Activated naive CD4-positive, alpha-beta T cell treated with anti-CD3 and anti-CD28 coated beads for 36 hours (primary cell): Measurements from ENCODE around the gene CA5A. TPM values are rescaled to one million over a fixed set of nuclear protein-coding genes. Genes with fewer than 3 reads are reported as not detected.
"Not testable (repeated sequence)": the region's sequence is repeated elsewhere in the genome, so short reads cannot be mapped to it uniquely, and the experiment has no call there.

Source experiments
- CTCF ChIA-PET: fragments of 350-600 bp; sonication (Branson Sonifier 250); formaldehyde crosslinking; loops from one replicate; lab custom pipeline; 2021; ENCODE audit warnings: antibody characterized with exemption; lab: Charles Lee
- DNase-seq: peaks from one replicate; pipeline ENCODE4 v3.0.0-alpha.2; 2020
- H3K27ac Mint-ChIP-seq: one replicate; pipeline ENCODE4 v1.8.0; 2021; ENCODE audit warnings: mild to moderate bottlenecking, mixed read lengths
- H3K27me3 Mint-ChIP-seq: one replicate; pipeline ENCODE4 v1.8.0; 2021; ENCODE audit warnings: low read depth, mixed read lengths
- H3K36me3 Mint-ChIP-seq: one replicate; pipeline ENCODE4 v1.8.0; 2021; ENCODE audit warnings: low read depth, mixed read lengths
- H3K4me1 Mint-ChIP-seq: one replicate; pipeline ENCODE4 v1.8.0; 2021; ENCODE audit warnings: low read depth, mixed read lengths
- H3K4me3 Mint-ChIP-seq: one replicate; pipeline ENCODE4 v1.8.0; 2021; ENCODE audit warnings: mild to moderate bottlenecking, moderate library complexity, mixed read lengths
- H3K9me3 Mint-ChIP-seq: one replicate; pipeline ENCODE4 v1.8.0; 2021; ENCODE audit warnings: mixed read lengths
- intact Hi-C: fragments of 100-400 bp; cut with micrococcal nuclease; formaldehyde crosslinking; loops from one replicate; pipeline ENCODE4 v1.15.1; 2023
- total RNA-seq, 2 experiments: library from RNA; stranded (reverse); gene quantifications; one replicate each; pipeline ENCODE4 v1.2.3, GENCODE V29; 2021

Gene CA5A
- total RNA-seq, 2 experiments from 2014 or later = not detected

DNA sequence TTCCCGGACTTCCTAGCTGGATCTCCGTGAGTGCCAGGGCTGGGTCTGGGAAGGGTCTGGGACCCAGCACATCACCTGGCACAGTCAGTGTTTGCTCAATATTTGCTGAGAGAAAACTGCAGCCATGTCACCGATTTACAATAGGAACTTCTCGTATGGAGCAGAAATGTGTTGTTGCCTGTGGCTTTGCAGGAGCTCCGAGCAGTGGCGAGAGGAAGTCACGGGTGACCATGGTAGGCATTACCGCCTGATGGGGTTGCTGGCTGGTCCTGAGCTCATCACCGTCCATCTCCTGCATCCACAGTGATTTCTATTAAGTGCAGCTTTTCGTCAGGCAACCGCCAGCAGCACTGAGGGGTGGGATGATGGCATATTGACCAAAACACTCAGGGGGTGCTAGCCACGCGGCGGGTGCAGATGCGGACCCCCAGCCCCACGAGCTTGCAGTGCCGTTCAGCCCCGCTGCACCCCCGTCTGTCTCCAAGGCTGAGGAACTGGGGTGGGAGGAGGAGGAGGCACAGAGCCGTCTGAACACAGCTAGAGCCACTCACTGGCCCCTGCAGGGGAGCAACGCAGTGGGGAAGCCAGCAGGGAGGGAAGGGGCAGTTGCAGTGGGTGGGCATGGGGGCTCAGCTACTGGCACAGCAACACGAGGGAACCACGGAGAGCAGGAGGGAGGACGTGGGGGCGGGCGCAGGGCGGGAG is 22.2 kb downstream of the CA5A start:
- H3K4me1 Mint-ChIP-seq, H3K27me3 Mint-ChIP-seq, H3K36me3 Mint-ChIP-seq, H3K4me3 Mint-ChIP-seq, H3K27ac Mint-ChIP-seq, intact Hi-C loops, H3K9me3 Mint-ChIP-seq, DNase-seq: not testable (repeated sequence)
- CTCF ChIA-PET = interaction anchor here (1.2 to 1.3 kb wide), 3 partner anchors 43 to 135 kb away, joined by 3 to 5 read pairs (median 4); no protein-coding TSS in a partner anchor

DNA sequence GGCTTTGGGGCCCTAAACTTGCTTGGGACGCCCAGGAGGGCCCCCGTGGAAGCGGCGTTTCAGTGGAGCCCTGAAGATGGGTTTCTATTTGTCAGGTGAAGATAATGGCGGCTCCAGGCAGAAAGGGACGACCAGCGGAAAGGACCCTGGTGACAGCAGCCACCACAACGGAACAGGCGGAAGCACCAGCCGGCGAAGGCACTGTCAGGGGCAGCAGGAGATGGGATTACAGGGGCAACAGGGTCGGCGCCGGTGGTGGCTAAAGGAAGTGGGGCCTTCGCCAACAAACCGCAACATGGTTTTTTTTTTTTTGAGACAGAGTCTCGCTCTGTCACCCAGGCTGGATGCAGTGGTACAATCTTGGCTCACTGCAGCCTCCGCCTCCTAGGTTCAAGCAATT is 23.6 kb downstream of the CA5A start:
- DNase-seq, H3K9me3 Mint-ChIP-seq, H3K27ac Mint-ChIP-seq, H3K4me1 Mint-ChIP-seq, H3K36me3 Mint-ChIP-seq, intact Hi-C loops, H3K27me3 Mint-ChIP-seq, H3K4me3 Mint-ChIP-seq: not testable (repeated sequence)
- CTCF ChIA-PET = interaction anchor here (1.2 kb wide), 1 partner anchor 17 kb away, joined by 3 read pairs; no protein-coding TSS in a partner anchor

DNA sequence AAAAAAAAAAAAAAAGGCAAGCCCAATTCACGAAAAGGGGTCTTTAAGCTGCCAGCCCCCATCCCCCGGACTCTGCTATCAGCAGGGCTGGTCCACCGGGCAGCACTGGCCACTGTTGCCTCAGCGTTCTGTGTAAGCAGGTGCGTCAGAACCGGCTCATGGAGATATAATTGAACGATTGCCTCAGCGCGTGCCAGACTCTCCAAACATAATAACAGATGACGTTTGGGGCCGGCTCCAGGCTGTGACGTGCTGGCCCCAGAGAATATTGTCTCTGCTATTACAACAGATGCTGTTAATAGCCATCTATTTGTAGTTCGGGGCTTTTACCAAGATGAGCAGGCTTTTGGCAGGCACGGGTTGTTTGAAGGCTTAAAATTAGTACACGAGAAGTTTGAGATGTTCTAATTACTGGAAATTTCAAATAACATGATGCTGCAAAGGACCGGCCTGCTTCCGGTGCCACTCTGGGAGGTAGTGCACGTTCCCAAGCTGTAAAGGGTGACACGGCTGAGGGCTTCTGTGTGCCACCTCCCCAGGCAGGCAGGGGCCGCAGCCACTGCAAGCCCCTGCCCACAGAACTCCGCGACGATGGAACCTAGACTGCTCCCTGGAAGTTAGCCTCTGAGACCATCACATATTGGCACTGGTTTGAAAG is 25.1 kb downstream of the CA5A start:
- CTCF ChIA-PET = interaction anchor here (0.8 to 1.8 kb wide), 6 partner anchors 35 to 134 kb away, joined by 3 to 11 read pairs (median 4); no protein-coding TSS in a partner anchor
- DNase-seq, H3K27ac Mint-ChIP-seq, H3K4me1 Mint-ChIP-seq, H3K9me3 Mint-ChIP-seq, intact Hi-C loops, H3K27me3 Mint-ChIP-seq, H3K36me3 Mint-ChIP-seq, H3K4me3 Mint-ChIP-seq: not testable (repeated sequence)

DNA sequence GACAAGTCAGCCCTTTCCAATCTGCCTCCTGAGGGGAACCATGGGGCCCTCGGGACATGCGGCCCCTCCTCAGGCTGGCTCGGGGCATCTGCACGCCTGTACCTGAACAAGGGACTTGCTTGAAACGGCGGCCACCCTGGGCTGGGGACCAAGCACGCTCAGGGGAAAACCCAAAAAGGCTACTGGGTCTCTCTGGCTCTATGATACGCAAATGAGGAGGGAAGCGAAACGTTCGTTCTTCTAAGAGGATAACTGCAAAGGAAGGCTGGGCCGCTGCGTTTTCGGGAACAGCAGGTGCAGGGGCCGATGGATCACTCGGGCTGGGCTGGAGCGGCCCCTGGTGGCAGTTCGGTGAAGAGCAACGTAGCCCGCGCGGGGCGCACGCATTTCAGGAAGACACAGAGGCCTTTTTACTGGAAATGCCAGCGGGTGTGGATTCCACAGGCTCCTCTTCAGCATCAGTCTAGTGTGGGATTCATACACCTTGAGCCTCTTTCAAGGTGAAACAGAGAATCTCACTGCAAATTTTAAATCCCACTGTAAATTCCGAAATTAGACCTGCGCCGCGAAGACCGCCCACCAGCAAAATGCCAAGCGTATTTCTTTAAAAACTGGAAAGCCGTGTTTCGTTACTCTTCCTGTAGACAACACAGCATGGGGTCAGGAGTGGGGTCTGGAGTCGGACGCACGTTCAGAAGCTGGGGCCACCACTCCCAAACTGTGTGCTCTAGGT is 27.0 kb downstream of the CA5A start:
- intact Hi-C loops = loop anchor here (1.0 kb wide), 4 partner anchors 14 to 130 kb away; no protein-coding TSS in a partner anchor
- CTCF ChIA-PET = interaction anchor here (0.8 to 4.1 kb wide), 12 partner anchors 11 to 143 kb away, joined by 3 to 29 read pairs (median 4); partner anchors contain the start of gene KLHDC4
- not testable (repeated sequence) for H3K27me3 Mint-ChIP-seq, H3K9me3 Mint-ChIP-seq, H3K4me3 Mint-ChIP-seq, H3K4me1 Mint-ChIP-seq, H3K36me3 Mint-ChIP-seq
- peak; percentile 92 for DNase-seq
- H3K27ac Mint-ChIP-seq = peak overlapping the region; percentile 86

DNA sequence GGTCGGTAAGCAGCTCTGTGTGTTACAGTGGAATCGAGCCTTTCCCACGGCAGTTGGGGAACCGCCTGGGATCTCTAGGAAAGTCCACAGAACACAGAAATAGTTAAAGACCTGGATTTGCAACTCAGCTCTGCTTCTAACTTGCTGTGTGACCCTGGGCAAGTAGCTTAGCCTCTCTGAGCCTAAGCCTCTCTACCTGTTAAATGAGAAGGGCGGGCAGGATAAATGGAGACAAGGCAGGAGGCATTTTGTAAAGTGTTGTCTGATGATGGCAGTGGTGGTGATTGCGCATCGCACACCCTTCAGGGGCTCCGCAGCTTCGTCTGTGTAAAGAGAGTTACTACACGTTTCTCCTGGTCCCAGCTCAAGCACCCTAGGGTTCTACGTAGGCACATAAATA is 28.2 kb downstream of the CA5A start:
- CTCF ChIA-PET = interaction anchor here (0.7 to 4.1 kb wide), 12 partner anchors 10 to 142 kb away, joined by 3 to 29 read pairs (median 4); partner anchors contain the start of gene KLHDC4
- DNase-seq, H3K4me3 Mint-ChIP-seq, H3K36me3 Mint-ChIP-seq, H3K27ac Mint-ChIP-seq, H3K9me3 Mint-ChIP-seq, H3K27me3 Mint-ChIP-seq, intact Hi-C loops: not testable (repeated sequence)
- peaks cover 14% of the 10 kb centered on the region for H3K4me1 Mint-ChIP-seq

DNA sequence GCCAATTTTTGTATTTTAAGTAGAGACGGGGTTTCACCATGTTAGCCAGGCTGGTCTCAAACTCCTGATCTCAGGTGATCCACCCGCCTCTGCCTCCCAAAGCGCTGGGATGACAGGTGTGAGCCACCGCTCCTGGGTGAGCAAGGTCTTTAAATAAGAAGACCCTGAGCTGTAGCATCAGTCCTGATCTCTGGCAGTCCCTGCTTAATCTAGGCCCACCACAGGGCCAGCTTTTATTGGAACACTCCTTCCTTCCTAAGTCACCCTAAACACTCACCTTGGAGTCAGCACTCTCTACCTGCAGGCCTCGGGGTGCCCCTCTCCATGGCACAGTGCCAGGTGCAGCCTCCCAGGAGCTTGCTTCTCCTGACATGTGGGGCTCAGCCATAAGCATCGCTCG is 30.8 kb downstream of the CA5A start:
- H3K4me3 Mint-ChIP-seq, H3K27ac Mint-ChIP-seq, H3K9me3 Mint-ChIP-seq, H3K36me3 Mint-ChIP-seq, DNase-seq, H3K27me3 Mint-ChIP-seq, intact Hi-C loops: not testable (repeated sequence)
- H3K4me1 Mint-ChIP-seq = peaks cover 15% of the 10 kb centered on the region
- CTCF ChIA-PET = interaction anchor here (1.4 to 4.1 kb wide), 3 partner anchors 8 to 126 kb away, joined by 5 to 29 read pairs (median 6); no protein-coding TSS in a partner anchor

DNA sequence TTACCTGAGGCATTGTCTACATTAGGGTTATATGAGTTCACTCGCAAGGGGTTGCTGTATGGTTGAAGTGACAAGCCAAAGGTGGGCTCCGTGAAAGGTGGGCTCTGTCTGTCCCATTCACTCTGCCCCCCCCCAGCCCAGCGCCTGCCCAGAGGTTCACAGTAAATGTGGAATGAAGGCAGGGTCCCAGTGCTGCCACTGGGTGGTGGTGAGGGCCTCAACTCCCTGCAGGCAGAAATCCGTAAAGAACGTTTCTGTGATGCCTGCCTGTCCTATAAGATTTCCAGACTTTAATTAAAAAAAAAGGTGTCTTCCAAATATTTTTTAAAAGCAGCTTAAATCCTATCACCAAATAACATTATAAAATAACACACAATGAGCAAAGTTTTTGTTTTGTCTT is 31.4 kb downstream of the CA5A start:
- H3K9me3 Mint-ChIP-seq, H3K36me3 Mint-ChIP-seq, H3K27me3 Mint-ChIP-seq, H3K27ac Mint-ChIP-seq, DNase-seq, intact Hi-C loops, H3K4me3 Mint-ChIP-seq: not testable (repeated sequence)
- CTCF ChIA-PET = interaction anchor here (1.4 to 4.1 kb wide), 3 partner anchors 34 to 126 kb away, joined by 6 to 29 read pairs (median 12); no protein-coding TSS in a partner anchor
- peaks cover 17% of the 10 kb centered on the region for H3K4me1 Mint-ChIP-seq

DNA sequence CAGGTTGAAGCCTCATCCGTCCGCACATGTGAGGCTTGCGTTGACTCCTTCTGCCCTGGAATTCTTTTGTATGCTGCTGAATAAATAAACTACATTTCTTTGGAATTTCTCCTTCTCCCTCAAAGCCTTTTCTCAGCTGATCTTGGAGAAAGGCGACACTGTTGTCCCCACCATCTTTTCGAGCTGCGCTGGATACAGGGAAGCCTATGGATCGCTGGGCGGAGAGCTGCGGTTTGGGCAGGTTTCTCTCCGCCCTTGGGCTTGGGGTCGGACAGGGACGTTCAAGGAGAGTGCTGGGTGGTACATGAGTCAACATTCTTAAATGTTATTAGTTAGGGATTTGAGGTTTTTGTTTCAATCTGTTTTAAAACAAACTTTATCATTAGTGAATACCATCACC is 35.8 kb downstream of the CA5A start:
- H3K9me3 Mint-ChIP-seq, intact Hi-C loops, H3K27ac Mint-ChIP-seq, H3K27me3 Mint-ChIP-seq, H3K36me3 Mint-ChIP-seq, H3K4me3 Mint-ChIP-seq, DNase-seq: not testable (repeated sequence)
- peaks cover 43% of the 10 kb centered on the region for H3K4me1 Mint-ChIP-seq
- CTCF ChIA-PET = interaction anchor here (0.6 to 1.4 kb wide), 3 partner anchors 29 to 132 kb away, joined by 3 to 4 read pairs (median 3); no protein-coding TSS in a partner anchor

DNA sequence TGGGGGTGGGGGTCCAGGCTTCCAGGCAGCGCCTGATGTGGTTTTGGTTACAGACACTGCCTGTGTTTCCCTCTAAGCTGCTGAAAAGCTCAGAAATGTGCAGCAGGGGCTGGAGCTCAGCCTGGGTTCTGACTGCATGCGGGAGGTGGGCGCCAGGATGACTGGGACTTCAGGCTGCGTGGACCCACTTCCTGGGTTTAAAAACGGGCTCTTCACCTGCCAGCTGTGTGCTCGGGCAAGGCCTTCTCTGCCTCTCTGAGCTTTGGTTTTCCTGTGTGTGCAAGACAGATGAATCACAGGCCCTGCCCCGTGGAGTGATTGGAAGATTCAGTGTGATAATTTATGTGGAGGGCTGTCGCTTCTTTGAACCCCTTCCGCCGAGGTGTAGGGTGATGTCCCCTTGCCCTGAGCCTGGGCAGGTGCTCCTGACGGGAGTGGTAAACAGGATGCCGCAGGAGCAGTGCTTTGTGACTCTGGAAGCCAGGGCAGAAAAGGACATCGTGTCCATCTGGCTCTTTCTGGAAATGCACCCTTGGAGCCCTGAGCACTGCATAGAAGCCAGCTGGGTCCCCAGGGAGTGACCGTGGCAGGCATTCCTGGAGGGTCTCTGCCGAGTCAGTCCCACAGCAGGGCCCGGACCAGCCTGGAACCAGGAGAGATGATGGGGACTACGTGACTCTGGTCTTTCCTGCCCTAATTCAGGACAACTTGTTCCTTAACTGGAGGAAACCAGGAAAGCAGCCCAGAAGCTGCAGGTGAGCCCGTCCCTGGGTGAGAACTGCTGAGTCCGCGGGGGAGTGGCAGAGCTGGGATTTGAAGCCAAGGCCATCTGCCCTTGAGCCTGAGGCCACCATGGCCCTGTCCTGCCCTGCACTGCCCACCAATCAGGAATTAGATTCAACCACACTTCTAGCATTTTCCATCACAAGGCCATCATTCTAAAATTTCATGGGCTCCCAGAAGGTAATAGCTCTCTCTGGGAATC is 38.5 kb downstream of the CA5A start:
- no peaks in the 10 kb centered on the region for H3K36me3 Mint-ChIP-seq
- intact Hi-C loops = loop anchor here (2.0 to 5.0 kb wide), 3 partner anchors 53 to 406 kb away; partner anchors contain the start of genes BANP and ZCCHC14
- H3K4me1 Mint-ChIP-seq = peaks cover 56% of the 10 kb centered on the region
- peak overlapping the region; percentile 98 for H3K27ac Mint-ChIP-seq
- CTCF ChIA-PET = interaction anchor here (0.8 to 4.8 kb wide), 9 partner anchors 9 to 119 kb away, joined by 3 to 33 read pairs (median 4); no protein-coding TSS in a partner anchor
- H3K27me3 Mint-ChIP-seq = no peaks in the 10 kb centered on the region
- peak; percentile 88 for DNase-seq
- peak overlapping the region; percentile 64 for H3K4me3 Mint-ChIP-seq
- no peaks in the 10 kb centered on the region for H3K9me3 Mint-ChIP-seq

DNA sequence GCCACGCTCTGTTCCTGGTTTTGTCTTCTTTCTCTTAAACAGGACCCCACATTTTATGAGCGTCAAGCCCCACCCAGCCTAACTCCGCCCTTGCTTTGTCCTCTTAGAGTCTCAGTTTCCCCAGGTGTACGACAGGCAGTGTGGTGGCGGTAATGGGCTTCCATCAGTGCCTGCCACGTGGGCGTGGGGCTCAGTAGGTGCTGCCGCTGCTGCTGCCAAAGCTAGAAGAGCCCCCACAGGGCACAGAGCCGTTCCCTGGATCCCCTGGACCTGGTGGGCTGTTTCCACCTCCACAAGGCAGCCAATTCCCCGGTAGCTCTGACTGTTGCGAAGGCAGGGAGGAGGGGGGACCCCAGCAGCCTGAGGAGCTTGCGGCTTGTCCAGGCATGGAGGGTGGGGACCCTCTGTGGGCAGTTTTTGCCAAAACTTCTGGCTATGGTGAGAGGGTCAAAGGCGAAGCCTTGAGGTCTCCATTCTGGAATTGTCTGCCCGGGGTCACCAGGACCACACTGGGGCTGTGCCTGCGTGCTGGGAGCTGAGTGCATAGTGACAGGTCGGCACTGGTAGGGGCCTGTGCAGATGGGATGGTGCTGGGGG is 39.3 kb downstream of the CA5A start:
- H3K4me1 Mint-ChIP-seq = peaks cover 54% of the 10 kb centered on the region
- intact Hi-C loops = loop anchor here (2.0 to 5.0 kb wide), 3 partner anchors 54 to 405 kb away; partner anchors contain the start of genes BANP and ZCCHC14
- not testable (repeated sequence) for DNase-seq, H3K36me3 Mint-ChIP-seq, H3K9me3 Mint-ChIP-seq, H3K27me3 Mint-ChIP-seq
- peak overlapping the region; percentile 98 for H3K27ac Mint-ChIP-seq
- CTCF ChIA-PET = interaction anchor here (0.8 to 4.8 kb wide), 6 partner anchors 10 to 60 kb away, joined by 3 to 33 read pairs (median 5); no protein-coding TSS in a partner anchor
- H3K4me3 Mint-ChIP-seq = peak overlapping the region; percentile 64
